ENCODE measurements around the gene KREMEN1. TPM values are rescaled to one million over a fixed set of nuclear protein-coding genes. Genes with fewer than 3 reads are reported as not detected.

The KREMEN1 gene
- total RNA-seq, 1 donor from 2014 or later, result 10.7 TPM

GRCh38 chr22:29190918-29191317, 118.1 kb downstream of the KREMEN1 start:
- no peaks in the 10 kb centered on the region for H3K9me3 ChIP-seq
- no peak overlapping the region for H3K27ac ChIP-seq
- no peaks in the 10 kb centered on the region for H3K4me1 ChIP-seq
- intact Hi-C loops (cut with DNase I), result no loop called here
- H3K36me3 ChIP-seq, result no peaks in the 10 kb centered on the region
- no peaks in the 10 kb centered on the region for H3K27me3 ChIP-seq
- no peak for TF ChIP-seq CTCF (IDR thresholded peaks at IDR 0.05)
- DNase-seq (ENCODE audit: low spot score in 2 of 2), result no peak
- no peak overlapping the region for H3K4me3 ChIP-seq

GRCh38 chr22:29193021-29193420, 120.2 kb downstream of the KREMEN1 start:
- no peak for DNase-seq (ENCODE audit: low spot score in 2 of 2)
- Histone ChIP-seq H3K27ac (no peak overlapping the region), H3K27me3 (no peaks in the 10 kb centered on the region), H3K4me1 (no peaks in the 10 kb centered on the region), H3K4me3 (no peak overlapping the region), H3K36me3 (no peaks in the 10 kb centered on the region), H3K9me3 (no peaks in the 10 kb centered on the region)
- no peak for TF ChIP-seq CTCF (IDR thresholded peaks at IDR 0.05)
- intact Hi-C loops (cut with DNase I), result no loop called here

GRCh38 chr22:29194184-29194583, 121.3 kb downstream of the KREMEN1 start:
- TF ChIP-seq CTCF (IDR thresholded peaks at IDR 0.05), result no peak

GRCh38 chr22:29195118-29195963, 122.5 kb downstream of the KREMEN1 start:
- TF ChIP-seq CTCF (IDR thresholded peaks at IDR 0.05), result no peak
- Histone ChIP-seq H3K4me1 (no peaks in the 10 kb centered on the region), H3K27ac (no peak overlapping the region), H3K9me3 (no peaks in the 10 kb centered on the region), H3K4me3 (no peak overlapping the region), H3K27me3 (no peaks in the 10 kb centered on the region), H3K36me3 (no peaks in the 10 kb centered on the region)
- intact Hi-C loops (cut with DNase I), result no loop called here
- DNase-seq (ENCODE audit: low spot score in 2 of 2), result no peak

More at GRCh38 chr22:29194184-29194583, 121.3 kb downstream of the KREMEN1 start:
- no peak for DNase-seq (ENCODE audit: low spot score in 2 of 2)
- Histone ChIP-seq H3K27ac (no peak overlapping the region), H3K27me3 (no peaks in the 10 kb centered on the region), H3K4me3 (no peak overlapping the region), H3K4me1 (no peaks in the 10 kb centered on the region), H3K9me3 (no peaks in the 10 kb centered on the region), H3K36me3 (no peaks in the 10 kb centered on the region)
- intact Hi-C loops (cut with DNase I), result no loop called here

GRCh38 chr22:29195964-29196666, 123.3 kb downstream of the KREMEN1 start:
- DNase-seq (ENCODE audit: low spot score in 2 of 2), result no peak
- Histone ChIP-seq H3K27me3 (no peaks in the 10 kb centered on the region), H3K4me3 (no peak overlapping the region), H3K4me1 (no peaks in the 10 kb centered on the region), H3K36me3 (no peaks in the 10 kb centered on the region), H3K9me3 (no peaks in the 10 kb centered on the region), H3K27ac (no peak overlapping the region)
- intact Hi-C loops (cut with DNase I), result no loop called here
- no peak for TF ChIP-seq CTCF (IDR thresholded peaks at IDR 0.05)

Data from ascending aorta (tissue), 2 donors.